Breast epithelium (tissue), 3 donors: ENCODE measurements around the gene NLK.

ENCODE experiments used
- POLR2A ChIP-seq: fragments of 450-650 bp; IDR thresholded peaks from one replicate; pipeline ENCODE4 v1.6.1; 2016; ENCODE audit warnings: antibody characterized with exemption, mild to moderate bottlenecking, moderate library complexity
- TF ChIP-seq, protein P1 (sequence below), 3 donors: fragments of 450-650 bp; IDR thresholded peaks; one replicate each; pipeline ENCODE4 v1.5.1; 2016 to 2017; ENCODE audit warnings: antibody characterized with exemption in 3 of 3, mild to moderate bottlenecking in 3 of 3, moderate library complexity in 3 of 3

DNA sequence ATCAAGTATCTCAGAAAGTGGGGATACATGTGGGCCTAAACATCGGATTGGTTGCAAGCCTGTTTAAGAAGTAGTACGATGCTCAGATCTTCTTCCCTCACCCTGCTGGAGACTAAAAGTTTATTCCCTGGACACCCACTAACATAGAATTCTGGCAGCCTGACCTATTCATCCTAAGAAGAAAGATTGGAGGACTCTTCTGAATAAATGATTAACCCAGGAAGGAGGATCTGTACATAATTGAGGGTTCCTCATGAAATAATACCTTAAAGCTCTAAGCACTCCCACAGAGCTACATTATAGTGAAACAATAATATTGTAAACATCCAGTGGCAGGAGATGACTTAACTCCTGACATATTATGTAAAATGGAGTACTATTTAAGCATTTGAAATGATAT lies 111.7 kb downstream of the NLK start:
- TF ChIP-seq, protein P1, sequence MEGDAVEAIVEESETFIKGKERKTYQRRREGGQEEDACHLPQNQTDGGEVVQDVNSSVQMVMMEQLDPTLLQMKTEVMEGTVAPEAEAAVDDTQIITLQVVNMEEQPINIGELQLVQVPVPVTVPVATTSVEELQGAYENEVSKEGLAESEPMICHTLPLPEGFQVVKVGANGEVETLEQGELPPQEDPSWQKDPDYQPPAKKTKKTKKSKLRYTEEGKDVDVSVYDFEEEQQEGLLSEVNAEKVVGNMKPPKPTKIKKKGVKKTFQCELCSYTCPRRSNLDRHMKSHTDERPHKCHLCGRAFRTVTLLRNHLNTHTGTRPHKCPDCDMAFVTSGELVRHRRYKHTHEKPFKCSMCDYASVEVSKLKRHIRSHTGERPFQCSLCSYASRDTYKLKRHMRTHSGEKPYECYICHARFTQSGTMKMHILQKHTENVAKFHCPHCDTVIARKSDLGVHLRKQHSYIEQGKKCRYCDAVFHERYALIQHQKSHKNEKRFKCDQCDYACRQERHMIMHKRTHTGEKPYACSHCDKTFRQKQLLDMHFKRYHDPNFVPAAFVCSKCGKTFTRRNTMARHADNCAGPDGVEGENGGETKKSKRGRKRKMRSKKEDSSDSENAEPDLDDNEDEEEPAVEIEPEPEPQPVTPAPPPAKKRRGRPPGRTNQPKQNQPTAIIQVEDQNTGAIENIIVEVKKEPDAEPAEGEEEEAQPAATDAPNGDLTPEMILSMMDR (IDR thresholded peaks at IDR 0.05) = no peak
- TF ChIP-seq POLR2A = no peak
